Prostate gland (tissue), 2 donors: Measurements from ENCODE around the gene ANGEL1. TPM values are rescaled to one million over a fixed set of nuclear protein-coding genes. Genes with fewer than 3 reads are reported as not detected.

Source experiments
- DNase-seq: peaks from one replicate; pipeline ENCODE4 v3.0.0-alpha.2; 2019; ENCODE audit warnings: low spot score
- H3K27ac ChIP-seq, 2 donors: fragments of 200-600 bp; sonication (generic); 2 replicates each; pipeline ENCODE4 v1.5.1; 2017 to 2019
- H3K27me3 ChIP-seq: fragments of 200-600 bp; sonication (generic); replicated peaks from 2 replicates; pipeline ENCODE4 v1.5.1; 2019; ENCODE audit not compliant: insufficient read depth
- H3K36me3 ChIP-seq, 2 donors: fragments of 200-600 bp; sonication (generic); 1 replicate in 1 of 2; 2 replicates in 1 of 2; pipeline versions ENCODE4 v1.5.1 to v1.8.1; 2017 to 2019
- H3K4me1 ChIP-seq: fragments of 200-600 bp; sonication (generic); replicated peaks from 2 replicates; pipeline ENCODE4 v1.5.1; 2019
- H3K4me3 ChIP-seq, 2 donors: fragments of 200-600 bp; sonication (generic); 2 replicates each; pipeline ENCODE4 v1.5.1; 2017 to 2019
- H3K9me3 ChIP-seq: fragments of 200-600 bp; sonication (generic); 2 replicates; pipeline ENCODE4 v1.5.1; 2017
- CTCF ChIP-seq, 4 experiments: fragments of 200-600 bp in 2 of 4; fragments of 450-650 bp in 2 of 4; sonication (generic) in 2 of 4; IDR thresholded peaks; 1 replicate in 3 of 4; 2 replicates in 1 of 4; pipeline ENCODE4 v1.5.1; 2016 to 2019; ENCODE audit warnings: antibody characterized with exemption in 4 of 4, mild to moderate bottlenecking in 2 of 4, moderate library complexity in 2 of 4
- POLR2A ChIP-seq: fragments of 450-650 bp; IDR thresholded peaks from one replicate; pipeline ENCODE4 v1.6.1; 2016; ENCODE audit warnings: antibody characterized with exemption, mild to moderate bottlenecking
- POLR2AphosphoS5 ChIP-seq: sonication (generic); formaldehyde crosslinking; IDR thresholded peaks from one replicate; pipeline ENCODE4 v1.6.1; 2017; ENCODE audit warnings: antibody characterized with exemption
- WGBS: methylation state at CpG from one replicate; pipeline ENCODE4 v1.1.5; 2018; 5-methylcytosine and 5-hydroxymethylcytosine counted together
- intact Hi-C: fragments of 100-400 bp; cut with DNase I; formaldehyde crosslinking; loops from one replicate; pipeline ENCODE4 v1.14.2; 2022
- total RNA-seq, 2 donors: library from RNA; depleted of rRNA; stranded (reverse); fragments of >200 nt; gene quantifications; one replicate each; pipeline ENCODE4 v1.1.0, GENCODE V29; 2016

ANGEL1 gene
- total RNA-seq, 2 donors from 2014 or later: 10.3 to 58.8 TPM

- no peaks in the 10 kb centered on the region for H3K27me3 ChIP-seq
- no peaks in the 10 kb centered on the region for H3K4me1 ChIP-seq
- WGBS: 100% methylated on average over 2 of the region's 2 CpGs
- H3K27ac ChIP-seq: no peak within 1 kb of the TSS
- DNase-seq: no peak
- TF ChIP-seq CTCF (IDR thresholded peaks at IDR 0.05): no peak
- no peak for TF ChIP-seq POLR2A
- TF ChIP-seq POLR2AphosphoS5: no peak
- H3K36me3 ChIP-seq: no peaks in the 10 kb centered on the region
- intact Hi-C loops: no loop called here
- H3K4me3 ChIP-seq: no peak within 1 kb of the TSS
- no peaks in the 10 kb centered on the region for H3K9me3 ChIP-seq
Observed at GRCh38 chr14:76826122-76826521, 13.4 kb upstream of the ANGEL1 start, which contains the start of gene LRRC74A. Gene LRRC74A (plus strand): TSS chr14:76826408. CDS start chr14:76826698, 290 bp downstream.

GRCh38 chr14:76820700-76821099, 8.0 kb upstream of the ANGEL1 start:
- Histone ChIP-seq H3K27me3 (no peaks in the 10 kb centered on the region), H3K4me3 (no peak overlapping the region), H3K9me3 (no peaks in the 10 kb centered on the region), H3K36me3 (no peaks in the 10 kb centered on the region), H3K4me1 (no peaks in the 10 kb centered on the region), H3K27ac (no peak overlapping the region)
- intact Hi-C loops: no loop called here
- WGBS: 84% methylated on average over 2 of the region's 2 CpGs
- no peak for DNase-seq
- no peak for TF ChIP-seq CTCF (IDR thresholded peaks at IDR 0.05)
- TF ChIP-seq POLR2A: no peak
- no peak for TF ChIP-seq POLR2AphosphoS5

GRCh38 chr14:76814726-76815645, 2.3 kb upstream of the ANGEL1 start:
- 46% methylated on average over 7 of the region's 7 CpGs for WGBS
- H3K9me3 ChIP-seq: no peaks in the 10 kb centered on the region
- no peaks in the 10 kb centered on the region for H3K27me3 ChIP-seq
- no peak overlapping the region for H3K27ac ChIP-seq
- TF ChIP-seq POLR2AphosphoS5: no peak
- no peak for TF ChIP-seq POLR2A
- no peak for TF ChIP-seq CTCF (IDR thresholded peaks at IDR 0.05)
- H3K36me3 ChIP-seq: no peaks in the 10 kb centered on the region
- intact Hi-C loops: no loop called here
- no peak overlapping the region for H3K4me3 ChIP-seq
- no peaks in the 10 kb centered on the region for H3K4me1 ChIP-seq
- no peak for DNase-seq

- intact Hi-C loops: no loop called here
- 0% methylated on average over 20 of the region's 20 CpGs for WGBS
- Histone ChIP-seq H3K4me3 (peak overlapping the region; percentile 70 to 87), H3K27me3 (no peaks in the 10 kb centered on the region), H3K9me3 (no peaks in the 10 kb centered on the region), H3K27ac (peak overlapping the region; percentile 85 to 86), H3K36me3 (no peaks in the 10 kb centered on the region), H3K4me1 (no peaks in the 10 kb centered on the region)
- no peak for TF ChIP-seq CTCF (IDR thresholded peaks at IDR 0.05)
- no peak for TF ChIP-seq POLR2A
- no peak for TF ChIP-seq POLR2AphosphoS5
- DNase-seq: no peak
Observed at GRCh38 chr14:76812093-76812421, 625 bp downstream of the ANGEL1 start.

GRCh38 chr14:76811561-76811960, 1.1 kb downstream of the ANGEL1 start:
- TF ChIP-seq CTCF (IDR thresholded peaks at IDR 0.05) (no peak), POLR2A (no peak), POLR2AphosphoS5 (no peak)
- H3K9me3 ChIP-seq: no peaks in the 10 kb centered on the region
- no peak for DNase-seq
- no peaks in the 10 kb centered on the region for H3K4me1 ChIP-seq
- peak overlapping the region in 1 of 2 donors; percentile 86 for H3K27ac ChIP-seq
- H3K4me3 ChIP-seq: peak overlapping the region; percentile 70 to 87
- H3K27me3 ChIP-seq: no peaks in the 10 kb centered on the region
- WGBS: 67% methylated on average over 4 of the region's 4 CpGs
- no peaks in the 10 kb centered on the region for H3K36me3 ChIP-seq
- intact Hi-C loops: no loop called here
